Loucy (cell line): ENCODE data around the gene SDK1.

Source experiments
- CTCF ChIP-seq: fragments of 200-600 bp; sonication (generic); conservative IDR thresholded peaks from 2 replicates; pipeline ENCODE4 v1.5.1; 2014; ENCODE audit warnings: mild to moderate bottlenecking, antibody characterized with exemption, low read length
- EZH2phosphoT487 ChIP-seq: fragments of 200-600 bp; IDR thresholded peaks from 2 replicates; pipeline ENCODE4 v1.6.1; 2018; ENCODE audit warnings: antibody characterized with exemption, mild to moderate bottlenecking, moderate library complexity, borderline replicate concordance

GRCh38 chr7:4201566-4201965 is 900.5 kb downstream of the SDK1 start:
- TF ChIP-seq CTCF: no peak
- no peak for TF ChIP-seq EZH2phosphoT487
